GM21619 (cell line): Measurements from ENCODE around the gene KIAA0825.

Experiments used
- ATAC-seq: cut with Tn5 transposase; IDR thresholded peaks from one replicate; pipeline ENCODE4 v1.9.1; 2021; ENCODE audit not compliant: unreplicated experiment

The KIAA0825 gene

DNA sequence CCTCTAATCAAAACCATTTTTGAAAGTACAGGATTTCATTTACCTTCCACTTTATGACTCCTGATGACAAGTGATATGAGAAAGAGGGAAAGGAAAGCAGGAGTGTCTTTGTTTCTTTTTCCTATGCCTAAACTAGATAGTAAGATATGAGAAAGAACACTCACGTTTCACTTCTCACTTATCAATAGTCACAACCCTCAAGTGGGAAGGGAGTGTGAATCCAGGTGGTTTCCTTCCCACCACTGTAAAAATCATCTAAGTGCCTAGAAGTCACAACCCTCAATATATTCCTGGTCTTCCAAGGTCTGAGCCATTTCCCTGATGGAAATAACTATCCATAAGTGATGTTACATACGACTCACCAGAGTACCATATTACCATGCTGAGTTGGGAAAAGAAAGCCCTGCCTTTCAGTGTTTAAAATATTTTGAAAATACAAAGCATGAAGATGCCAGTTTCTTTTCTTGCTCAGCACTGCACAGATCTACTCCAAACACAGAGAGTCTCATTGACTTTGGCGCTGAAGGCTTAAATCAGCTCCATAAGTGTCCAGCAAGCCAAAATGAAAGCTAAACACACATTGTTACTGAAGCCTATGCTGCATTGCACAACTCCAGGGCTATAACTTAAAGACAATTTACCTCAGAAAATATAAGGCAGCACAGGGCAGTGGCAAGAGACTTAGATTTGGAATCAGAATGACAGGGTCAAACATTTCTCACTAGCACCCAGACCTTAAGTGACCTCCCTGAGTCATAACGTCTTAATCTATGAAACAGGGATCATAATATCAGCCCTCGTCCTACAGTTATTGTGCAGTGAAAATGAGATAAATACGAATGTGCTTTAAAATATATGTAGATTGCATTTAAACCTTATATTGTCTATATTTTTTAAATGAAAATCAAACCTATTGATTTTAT is 301.2 kb downstream of the KIAA0825 start:
- ATAC-seq: no peak

DNA sequence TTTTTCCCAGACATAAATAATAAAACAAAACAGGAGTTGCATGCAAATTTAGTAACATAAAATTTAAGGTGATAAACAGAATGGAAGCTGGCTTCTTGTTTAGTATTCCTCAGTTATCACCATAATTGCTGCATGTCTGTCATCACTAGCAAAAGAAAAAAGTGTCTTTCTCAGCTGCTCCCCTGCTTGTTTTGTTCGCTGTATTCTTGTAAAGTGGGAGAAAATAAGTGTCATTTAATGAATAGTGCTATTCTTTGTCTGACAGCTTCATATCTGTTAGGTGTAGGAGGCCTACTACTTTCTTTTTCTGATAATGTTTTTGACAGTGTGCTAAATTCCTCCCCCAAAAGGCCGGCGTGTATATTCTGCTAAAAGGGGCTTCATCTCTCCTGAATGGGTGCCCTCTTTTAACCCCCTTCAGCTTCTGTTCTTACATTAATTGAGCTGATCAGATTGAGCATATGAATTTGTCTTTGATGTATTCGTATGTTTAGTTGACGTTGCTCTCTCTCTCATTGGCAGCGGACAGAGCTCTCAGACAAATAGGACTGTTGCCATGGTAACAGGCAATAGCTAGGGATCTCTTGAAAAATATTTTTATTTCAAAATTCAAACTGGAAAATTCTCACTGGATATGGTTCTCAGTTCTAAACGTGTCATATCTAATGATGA is 303.8 kb downstream of the KIAA0825 start:
- ATAC-seq: no peak

DNA sequence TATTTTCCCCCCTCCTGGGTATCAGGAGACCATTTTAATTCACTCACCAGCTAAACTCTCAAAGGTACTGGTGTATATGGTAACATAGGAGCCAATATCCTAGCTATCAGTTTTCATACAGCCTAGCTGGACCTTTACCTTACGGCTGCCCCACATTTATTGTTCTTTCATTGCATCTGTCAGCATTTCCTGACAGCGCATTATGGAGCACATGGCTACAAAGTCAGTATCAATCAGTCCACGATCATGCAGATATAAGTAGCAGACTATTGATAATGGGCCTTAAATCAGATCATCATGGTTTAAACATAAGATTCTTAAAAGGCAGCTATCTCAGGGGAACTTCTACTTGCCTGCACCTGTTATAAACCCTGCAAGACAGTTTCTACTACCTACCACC is 304.7 kb downstream of the KIAA0825 start:
- no peak for ATAC-seq

DNA sequence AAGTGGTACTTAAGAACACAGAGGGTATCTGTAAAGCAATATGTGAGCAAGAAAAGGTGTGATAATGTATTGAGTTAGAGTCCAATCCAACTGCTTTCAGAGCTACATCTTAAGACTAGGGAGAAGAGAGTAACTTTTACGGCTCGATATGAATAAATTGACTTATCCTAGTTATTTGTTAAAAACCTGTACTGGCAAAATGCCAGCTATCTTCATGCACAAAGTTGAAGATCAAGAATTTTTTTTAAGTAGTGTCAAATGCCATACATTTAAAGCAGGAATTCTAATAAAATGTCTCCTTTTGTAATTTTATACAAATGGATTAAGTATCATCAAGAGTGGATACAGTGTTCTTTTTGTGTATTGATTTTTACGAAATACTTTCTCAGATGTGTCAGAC is 305.2 kb downstream of the KIAA0825 start:
- ATAC-seq: no peak

DNA sequence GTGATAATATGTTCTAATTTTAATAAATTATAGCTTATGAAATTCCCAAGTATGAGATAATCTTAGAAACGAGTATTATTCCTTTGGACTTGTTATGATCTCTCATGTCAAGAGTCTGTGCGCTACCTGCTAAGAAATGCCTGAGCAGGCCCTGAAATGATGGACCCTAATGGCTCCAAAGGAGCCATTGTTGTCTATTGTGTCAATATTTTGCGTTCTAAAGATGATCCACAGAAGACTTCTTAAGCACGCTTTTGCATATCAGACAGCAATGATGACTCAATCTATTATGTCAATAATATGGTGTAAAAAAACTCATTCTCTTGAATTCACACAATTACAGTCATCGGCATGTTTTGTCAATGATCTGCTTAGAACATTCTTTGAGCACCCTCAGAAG is 306.1 kb downstream of the KIAA0825 start:
- no peak for ATAC-seq

DNA sequence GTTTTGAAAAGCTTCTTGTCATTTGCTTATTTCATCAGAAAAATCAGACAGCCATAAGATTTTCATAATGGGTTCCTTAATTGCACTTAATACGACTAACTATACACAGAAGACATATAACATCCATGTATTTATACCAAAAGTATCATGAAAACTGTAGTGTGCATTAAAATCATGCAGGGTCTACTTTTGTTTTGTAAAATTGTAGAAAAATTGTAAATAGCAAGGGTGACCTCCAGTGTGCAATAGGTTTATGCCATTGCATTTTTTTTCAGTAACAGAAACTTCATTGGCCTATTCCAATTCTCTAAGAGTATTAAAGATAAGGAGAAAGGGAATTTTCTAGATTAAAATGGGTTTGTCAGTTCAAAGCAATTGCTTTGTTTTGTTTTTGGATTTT is 307.6 kb downstream of the KIAA0825 start:
- ATAC-seq: no peak

DNA sequence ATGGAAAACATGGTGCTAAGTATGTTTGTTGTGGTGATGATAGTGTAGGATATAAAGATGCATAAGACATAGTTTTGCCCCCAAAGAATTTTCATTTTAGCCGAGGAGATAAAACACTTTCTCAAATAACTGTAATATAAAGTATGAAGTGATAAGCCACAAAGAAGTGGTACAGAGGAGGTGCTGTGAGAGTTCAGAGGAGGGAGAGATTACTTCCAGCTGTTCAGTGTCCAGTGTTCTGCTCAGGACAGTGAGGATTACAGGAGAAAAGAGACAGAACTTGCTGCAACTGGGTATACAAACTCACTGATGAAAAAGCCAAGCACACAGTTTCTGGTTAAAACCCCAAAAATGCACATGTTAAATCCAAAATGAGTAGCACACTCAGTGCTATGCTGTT is 309.3 kb downstream of the KIAA0825 start:
- ATAC-seq: no peak

DNA sequence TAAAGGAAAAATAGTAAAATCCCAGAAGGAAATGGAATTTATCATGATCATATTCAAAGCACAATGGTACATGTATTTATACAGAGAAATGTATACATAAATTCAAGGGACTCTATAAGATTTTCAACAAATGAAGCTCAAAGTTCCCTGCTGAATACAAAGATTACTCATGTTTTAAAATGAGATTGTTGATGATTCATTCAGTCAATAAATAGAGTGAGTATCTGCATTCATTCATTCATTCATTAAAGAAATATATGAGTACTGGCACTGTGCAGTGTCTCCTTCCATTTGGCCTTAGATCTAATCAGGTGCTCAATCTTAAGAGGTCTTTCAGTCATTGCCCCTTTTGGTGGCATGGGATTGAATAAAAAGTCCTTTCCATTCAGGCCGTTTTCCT is 310.0 kb downstream of the KIAA0825 start:
- ATAC-seq: no peak

DNA sequence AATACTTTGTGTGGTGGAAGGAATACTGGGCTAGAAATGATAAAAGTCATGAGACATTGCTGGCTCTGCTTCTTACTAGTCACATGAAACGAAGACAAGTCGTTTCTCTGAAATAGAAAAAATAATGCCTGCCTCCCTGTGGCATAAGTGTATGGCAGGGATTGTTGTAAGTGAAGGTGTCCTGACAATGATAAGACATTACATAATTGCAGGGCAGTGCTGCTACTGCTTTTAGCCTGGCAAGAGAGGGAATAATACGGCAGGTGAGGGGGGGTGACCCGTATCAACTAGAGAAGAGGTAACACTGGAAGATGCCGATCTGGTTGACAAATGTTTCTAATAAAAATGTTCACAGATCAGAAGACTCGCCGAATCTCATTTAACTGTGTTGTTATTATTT is 314.3 kb downstream of the KIAA0825 start:
- ATAC-seq: no peak

DNA sequence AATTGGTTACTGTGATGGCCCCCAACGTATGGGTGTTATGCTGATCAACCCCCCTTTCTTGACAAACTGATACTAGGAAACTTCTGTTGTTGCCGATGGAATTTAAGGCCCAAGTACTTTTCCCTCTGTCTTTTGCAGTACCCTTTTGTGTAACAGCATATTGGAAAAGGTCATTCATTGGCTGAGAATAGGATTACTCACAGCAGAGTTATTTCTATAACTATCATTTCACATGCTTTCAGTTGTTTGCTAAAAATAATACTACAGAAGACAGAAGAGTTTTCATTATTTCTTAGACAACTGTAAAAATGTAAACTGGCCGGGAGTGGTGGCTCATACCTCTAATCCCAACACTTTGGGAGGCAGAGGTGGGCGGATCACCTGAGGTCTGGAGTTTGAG is 329.5 kb downstream of the KIAA0825 start:
- no peak for ATAC-seq

DNA sequence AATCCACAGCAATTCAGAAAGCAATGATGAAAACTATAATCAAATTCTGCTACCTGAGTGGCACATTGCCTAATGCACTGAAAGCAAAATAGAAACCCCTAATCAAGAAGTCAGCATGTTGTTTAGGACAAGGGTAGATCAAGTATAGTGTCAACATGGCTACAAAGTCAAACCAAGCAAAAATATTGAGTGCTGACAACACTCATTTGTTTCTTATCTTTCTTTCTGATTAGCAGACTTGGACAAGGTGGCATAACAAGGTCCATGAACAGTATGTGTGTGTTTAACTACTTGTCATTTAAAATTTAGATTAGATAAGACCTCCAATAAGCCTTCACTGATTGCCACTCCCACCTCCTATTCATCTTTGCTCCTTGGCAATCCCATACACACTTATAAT is 332.4 kb downstream of the KIAA0825 start:
- no peak for ATAC-seq

DNA sequence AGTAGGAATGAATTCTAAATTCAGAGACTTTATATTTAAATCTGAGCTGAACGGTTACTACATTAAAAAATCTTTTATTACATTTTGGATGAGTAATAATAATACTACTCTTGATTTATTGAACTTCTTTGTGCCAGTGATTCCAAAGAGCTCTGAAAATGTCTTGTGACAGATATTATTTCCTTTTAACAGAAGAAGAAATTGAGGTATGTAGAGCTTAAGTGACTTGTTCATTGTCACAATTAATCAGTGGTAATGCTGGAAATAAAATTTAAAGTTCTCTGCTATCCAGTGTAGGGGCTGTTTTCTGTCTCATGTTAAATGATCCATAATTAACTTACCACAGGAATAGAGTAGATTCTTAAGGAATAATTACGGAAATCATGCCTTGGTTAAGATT is 335.3 kb downstream of the KIAA0825 start:
- ATAC-seq: no peak

DNA sequence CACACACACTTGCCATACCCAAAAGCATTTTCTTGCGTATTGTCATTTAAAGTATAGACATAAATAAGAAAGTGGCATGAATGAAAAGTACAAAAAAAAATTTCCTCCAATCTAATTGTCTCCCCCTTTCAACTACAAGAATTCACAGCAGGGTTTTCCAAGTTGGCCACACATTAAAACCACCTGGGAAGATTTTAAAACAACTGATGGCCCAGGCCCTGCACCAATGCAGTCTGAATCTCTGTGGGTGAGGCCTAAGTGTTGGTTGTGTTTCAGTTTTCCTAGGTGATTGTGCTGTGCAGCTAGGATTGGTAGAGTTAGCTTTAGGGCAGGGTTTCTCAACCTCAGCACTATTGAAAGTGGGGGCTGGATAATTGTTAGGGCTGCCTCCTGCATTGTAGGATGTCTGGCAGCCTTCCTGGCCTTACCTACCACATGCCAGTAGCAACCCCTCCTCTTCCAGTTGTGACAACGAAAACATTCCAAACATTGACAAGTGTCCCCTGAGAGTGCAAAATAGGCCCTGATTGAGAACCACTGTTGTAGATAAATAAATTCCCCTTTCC is 337.1 kb downstream of the KIAA0825 start:
- ATAC-seq: no peak

DNA sequence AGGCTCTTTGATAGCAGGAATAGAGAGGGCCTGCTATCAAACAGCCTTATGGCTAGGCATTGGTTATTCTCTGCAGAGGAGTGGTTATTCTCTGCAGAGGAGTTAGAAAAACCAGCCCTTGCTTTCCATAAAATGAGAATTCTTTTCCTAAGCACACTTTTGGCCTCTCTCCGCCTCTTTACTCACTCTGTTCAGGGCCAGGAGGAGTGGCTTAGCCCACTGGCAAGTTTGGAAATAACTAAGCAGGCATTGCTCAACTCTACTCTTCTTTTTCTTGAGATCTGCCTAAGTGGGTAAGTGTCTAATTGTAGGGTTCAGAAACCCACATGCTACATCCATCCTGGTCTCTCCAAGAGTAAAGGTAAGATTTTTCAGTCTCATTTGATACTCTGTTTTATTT is 341.7 kb downstream of the KIAA0825 start:
- ATAC-seq: no peak

DNA sequence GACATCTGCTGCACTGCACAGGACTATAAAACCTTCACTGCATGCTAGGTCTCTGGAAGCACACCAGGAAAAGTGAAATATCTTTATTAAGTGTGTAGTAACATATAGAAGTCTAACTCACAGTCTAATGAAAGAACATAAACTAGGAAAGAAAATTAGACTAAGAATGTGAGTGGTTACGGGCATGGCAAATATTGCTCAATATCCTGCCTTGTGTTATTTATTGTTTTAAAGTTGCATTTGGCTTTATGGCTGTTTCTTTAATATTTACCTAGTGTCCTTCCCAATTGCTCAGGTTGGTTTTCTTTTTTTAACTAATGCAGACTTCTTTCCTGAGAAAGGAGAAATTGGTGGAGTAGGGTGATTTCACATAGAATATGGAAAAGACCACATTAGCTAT is 342.4 kb downstream of the KIAA0825 start:
- ATAC-seq: no peak

DNA sequence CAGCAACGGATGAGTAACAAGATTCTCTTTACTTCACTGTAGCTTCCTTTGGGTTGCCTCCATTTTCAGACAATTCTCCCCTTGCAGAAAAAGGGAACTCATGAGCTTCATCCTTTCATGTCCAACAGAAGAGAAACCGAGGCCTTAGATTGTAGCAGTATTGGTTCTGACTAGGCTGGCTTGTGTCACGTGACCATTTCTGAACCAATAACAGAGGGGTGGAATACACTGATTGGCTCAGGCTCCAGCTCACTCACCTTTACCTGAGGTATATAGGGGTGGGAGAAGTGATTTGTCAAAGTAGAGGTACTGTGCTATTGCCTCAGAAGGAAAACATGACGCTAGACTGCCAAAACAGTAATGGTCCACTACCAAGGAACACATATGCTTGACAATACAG is 343.7 kb downstream of the KIAA0825 start:
- no peak for ATAC-seq

DNA sequence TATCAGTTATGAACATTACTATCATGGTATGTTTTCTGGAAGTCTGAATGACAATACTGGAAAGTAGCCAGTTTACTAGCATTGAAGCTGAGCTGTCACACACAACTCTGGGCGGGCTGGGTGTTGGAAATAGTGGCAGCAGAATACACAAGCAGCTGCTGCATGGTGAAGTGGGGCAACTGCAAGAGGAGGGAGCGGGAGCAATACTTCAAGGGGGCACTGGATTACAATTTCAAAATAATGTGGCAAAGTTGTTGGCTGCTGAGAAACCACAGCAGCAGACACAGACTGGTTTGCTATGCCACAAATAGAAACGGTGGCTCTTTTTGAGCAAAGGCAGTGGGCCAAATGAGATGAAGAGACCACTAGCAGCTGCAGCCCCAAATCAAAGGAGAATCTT is 350.2 kb downstream of the KIAA0825 start:
- no peak for ATAC-seq

DNA sequence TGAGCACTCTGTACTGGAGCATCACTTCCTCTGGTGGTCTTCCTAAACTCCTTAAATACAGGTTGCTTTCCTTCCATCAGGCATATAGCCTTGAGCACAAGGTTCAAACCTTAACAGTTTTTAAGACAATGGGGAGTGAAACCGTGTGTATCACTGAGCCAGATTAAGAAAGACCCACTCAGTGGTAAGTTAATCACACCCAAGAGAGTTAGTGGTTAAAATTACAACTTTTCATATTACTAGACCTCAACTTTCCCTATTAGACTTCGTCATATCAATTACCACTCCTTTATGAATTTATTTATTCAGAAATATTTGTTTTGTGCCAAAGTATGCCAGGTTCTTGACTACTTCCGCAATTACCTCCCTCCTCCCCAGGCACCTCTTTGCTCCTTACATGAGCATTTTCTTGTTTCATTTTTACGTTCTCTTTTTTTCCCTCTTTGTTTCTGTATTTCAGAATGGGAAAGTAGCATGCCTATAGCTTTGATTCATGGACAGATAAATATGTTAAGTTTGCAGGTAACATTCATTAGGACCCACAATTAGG is 351.0 kb downstream of the KIAA0825 start:
- no peak for ATAC-seq

DNA sequence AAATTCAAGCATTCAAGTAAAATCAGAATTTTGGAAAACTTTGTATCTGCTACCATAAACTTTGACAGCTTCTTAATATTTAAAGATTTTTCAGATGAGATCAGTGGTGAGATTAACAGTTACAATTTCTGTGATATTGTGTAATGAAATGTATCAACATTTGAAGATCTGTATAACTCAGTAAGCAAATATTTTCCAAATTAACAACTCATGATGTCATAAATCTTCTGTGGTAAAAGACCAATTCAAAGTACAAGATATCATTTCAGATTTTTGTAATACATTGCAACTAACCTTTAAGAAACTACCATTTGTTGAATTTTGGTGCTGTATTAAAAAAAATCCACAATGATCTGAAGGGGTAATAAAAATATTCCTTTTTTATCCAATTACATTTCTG is 352.2 kb downstream of the KIAA0825 start:
- ATAC-seq: no peak

DNA sequence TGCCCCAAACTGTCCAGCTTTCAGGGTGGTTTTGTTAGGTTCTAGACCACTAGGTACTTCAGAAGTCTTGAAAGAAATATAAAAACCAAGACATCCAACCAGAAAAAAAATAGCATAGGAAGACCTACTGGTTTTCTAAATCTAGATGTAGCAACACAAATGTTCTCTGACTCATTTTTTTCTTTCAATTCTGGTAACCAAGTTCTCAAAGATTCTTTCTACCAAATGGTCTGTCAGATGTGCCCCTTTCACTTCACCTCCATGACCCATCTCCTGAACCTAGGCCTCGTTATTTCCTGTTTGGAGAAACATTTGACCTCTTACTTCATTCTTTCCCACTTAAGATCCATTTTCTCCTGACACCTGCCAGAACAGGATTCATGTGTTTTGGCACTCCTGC is 355.3 kb downstream of the KIAA0825 start:
- no peak for ATAC-seq

DNA sequence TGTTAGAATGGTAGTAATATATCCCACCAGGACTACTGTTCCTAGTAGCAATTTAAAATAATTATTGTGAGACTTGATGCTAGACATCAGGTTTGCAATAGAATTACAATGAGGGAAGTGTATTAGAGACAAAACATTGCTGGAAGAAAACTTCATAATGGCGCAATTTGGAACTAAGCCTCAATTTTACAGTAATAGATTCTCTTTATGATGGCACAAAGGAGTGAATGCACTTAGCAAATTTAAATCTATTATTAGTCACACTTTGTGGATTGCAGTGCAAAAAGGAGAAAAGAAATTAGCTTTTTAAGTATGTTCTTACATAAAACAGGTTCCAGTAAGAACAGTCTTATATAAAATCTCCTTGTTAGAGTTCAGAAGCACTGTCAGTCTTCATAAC is 358.3 kb downstream of the KIAA0825 start:
- no peak for ATAC-seq

DNA sequence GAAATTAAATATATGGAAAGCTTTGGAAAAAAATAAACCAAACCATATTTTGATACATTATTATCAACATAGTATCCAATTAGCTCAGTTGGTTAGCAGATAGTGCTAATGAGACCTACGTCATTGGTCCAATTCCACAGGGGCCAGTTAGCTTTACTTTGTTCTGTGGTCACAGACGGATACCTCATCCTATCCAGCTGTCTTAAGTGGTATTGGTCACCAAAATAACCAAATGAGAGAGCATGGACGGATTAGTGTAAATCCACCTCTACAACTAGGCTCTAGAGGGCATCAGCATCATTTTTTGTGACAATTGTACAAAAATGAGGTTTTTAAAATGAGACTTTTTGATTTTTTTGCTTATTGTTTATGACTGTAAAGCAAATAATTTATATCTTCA is 364.2 kb downstream of the KIAA0825 start:
- no peak for ATAC-seq
